Stimulated activated CD4-positive, alpha-beta T cell treated with anti-CD3 and anti-CD28 coated beads, Interleukin-1b, Interleukin-23, amount 100 ng/mL, for 24 hours (primary cell): ENCODE results near the gene PPM1H.

Source experiments
- DNase-seq, 4 experiments: peaks; one replicate each; pipeline ENCODE4 v3.0.0-alpha.2; 2020; ENCODE audit warnings: low read depth in 4 of 4, low spot score in 1 of 4

Gene PPM1H

DNA sequence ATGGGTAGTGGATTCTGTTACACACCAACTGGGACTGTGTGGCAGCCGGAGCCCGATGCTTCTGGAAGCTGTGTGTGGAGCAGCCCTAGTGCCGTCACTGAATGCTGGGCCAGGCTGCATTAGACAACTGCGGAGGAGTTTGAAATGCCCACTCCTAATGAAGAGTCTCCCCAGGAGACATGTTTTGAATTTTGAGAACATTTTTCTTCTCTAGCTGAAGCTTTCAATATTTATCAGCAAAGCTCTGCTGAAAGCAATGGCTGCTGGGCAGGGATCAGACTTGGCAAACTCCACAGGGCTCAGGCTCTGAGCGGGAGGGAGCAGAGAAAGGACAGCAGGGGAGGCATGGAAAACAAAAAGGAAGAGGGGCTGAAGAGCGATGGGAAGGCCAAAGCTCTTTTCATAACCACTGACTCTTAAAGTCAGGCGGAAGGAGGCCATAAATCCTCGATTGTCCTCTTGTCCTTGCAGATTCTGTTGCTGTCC lies 279.2 kb downstream of the PPM1H start:
- DNase-seq, result no peak

- no peak for DNase-seq
These were observed 280.4 kb downstream of the PPM1H start for GRCh38 chr12:62654326-62655241.

- DNase-seq, result no peak
These were observed 281.2 kb downstream of the PPM1H start for GRCh38 chr12:62653740-62654139.

GRCh38 chr12:62653304-62653703 lies 281.6 kb downstream of the PPM1H start:
- no peak for DNase-seq

- DNase-seq, result no peak
These were observed 283.8 kb downstream of the PPM1H start for GRCh38 chr12:62651138-62651537.

GRCh38 chr12:62649412-62650138 lies 285.4 kb downstream of the PPM1H start:
- DNase-seq, result no peak

- DNase-seq, result no peak
These were observed 287.4 kb downstream of the PPM1H start for GRCh38 chr12:62647586-62647985.

- DNase-seq, result no peak
These were observed 288.4 kb downstream of the PPM1H start for GRCh38 chr12:62646566-62646965.

GRCh38 chr12:62643486-62643885 lies 291.5 kb downstream of the PPM1H start:
- DNase-seq, result no peak

DNA sequence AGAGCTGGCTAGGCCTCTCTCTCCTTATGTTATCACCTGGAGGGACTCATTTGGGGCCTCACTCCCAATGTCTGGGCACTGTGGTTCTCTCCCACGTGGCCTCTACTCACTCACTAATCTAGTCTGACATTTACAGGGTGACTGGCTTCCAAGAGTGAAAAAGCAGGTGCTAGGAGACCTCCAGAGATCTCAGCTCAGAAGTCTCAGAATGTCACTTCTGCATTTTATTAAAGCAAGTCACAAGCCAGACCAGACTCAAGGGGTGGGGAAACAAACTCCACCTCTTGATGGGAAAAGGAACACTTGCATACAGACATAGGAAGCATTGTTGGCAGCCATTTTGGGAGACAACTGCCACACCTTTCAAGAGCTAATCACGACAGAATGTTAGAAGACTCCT lies 292.5 kb downstream of the PPM1H start:
- DNase-seq, result no peak

- peak in 1 of 4 experiments; percentile 11 for DNase-seq
These were observed 294.0 kb downstream of the PPM1H start for GRCh38 chr12:62640910-62641448.

DNA sequence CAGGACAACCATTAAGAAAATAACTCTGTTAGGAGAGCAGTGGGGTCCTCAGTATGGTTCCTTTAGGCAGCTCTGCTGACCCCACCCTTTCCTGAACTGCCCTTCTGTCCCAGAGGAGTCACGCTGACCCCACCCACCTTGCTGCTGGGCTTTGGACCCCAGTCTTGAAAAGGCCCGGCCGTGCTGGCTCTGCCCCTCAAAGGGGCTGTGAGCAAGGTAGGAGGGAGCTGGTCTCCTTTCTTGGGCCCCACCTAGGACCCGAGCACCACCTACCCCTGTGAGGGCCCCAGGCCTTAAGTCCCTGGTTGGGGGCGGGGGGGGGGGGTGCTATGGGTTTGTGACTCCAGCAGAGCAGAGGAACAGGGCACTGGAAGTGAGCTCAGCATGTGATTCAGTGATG lies 297.3 kb downstream of the PPM1H start:
- DNase-seq, result no peak

DNA sequence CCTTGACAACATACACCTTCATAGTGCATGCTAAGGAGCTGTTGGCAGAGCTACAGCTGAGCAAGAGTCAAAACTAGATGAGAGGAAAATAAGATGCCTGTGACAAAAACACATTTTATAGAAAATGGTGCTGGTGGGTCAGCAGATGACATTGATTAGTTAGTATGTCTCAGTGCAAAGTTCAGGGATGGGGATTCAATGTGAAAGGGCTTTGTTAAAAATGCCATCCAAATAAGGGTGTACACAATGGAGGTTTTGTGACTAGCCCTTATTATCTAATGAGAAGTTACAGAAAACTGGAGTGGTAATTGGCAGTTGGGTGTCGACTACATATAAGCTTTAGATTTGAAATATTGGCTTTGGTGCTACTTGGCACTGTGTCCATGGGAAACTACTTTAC lies 299.3 kb downstream of the PPM1H start:
- no peak for DNase-seq

DNA sequence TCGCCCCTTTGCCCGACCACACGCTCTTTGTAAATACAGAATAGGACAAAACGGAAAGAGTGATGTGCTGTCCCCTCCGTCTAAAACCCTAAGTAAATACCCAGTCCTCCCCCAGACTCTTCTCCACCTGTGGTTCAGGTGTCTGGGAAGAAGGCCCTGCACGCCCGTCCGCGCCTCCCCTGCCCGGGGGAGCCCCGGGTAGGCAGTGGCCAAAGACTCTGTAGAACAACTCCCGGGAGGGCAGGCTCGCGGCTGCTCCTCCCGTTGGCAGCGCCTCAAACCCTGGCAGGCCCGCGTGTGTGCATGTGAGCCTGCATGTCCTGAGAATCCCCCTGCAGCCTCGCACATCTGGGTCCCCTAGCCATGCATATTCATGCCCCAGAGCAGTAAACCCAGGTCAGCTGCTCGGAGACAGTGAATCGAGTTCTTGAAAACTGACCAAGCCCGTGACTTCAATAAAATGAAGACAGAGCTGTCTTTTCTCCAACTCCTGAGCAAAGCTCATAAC lies 302.5 kb downstream of the PPM1H start:
- no peak for DNase-seq

DNA sequence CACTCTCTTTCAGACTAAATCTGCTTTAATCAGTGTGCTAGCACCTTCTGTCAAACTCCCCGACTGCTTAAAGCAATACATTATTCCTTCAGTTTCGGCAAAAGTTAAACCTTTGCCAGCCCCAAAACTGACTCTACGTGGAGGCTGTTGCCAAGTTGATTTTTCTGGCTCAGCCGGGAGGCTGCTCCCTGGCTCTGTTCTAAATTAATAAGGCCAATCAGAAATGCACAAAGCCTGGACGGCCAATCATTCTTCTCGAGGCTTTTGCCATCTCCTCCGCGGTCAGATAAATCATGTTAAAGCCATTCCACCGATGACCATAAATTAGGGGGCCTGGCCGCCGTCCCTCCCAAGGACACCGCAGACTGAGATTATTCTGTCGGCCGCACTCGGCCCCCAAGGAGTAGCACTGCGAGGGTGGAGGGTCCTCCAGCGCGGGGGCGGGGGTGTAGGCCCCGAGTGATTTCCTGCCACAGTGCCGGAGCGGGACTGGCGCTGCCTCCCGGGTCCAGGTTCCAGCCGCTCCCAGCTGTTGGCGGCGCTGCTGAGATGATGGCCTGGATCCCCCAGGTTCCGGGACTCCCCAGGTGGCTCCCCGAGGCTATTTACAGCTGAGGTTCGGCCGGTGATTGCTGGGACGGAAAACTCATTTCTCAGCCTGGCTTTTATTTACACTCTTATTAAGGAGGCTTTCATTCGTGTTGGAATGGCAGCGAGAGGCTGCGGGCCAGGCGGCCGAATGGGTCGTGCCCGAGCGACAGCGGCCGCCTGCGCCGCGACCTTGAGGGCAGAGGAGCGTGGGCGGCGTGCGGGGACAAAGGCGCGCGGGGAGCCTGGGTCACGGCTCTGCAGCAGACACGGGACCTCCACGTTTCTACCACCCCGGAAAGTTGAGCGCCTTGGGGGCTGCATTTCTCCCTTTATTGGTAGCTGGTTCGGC lies 303.2 kb downstream of the PPM1H start:
- no peak for DNase-seq

GRCh38 chr12:62629971-62630739 lies 304.8 kb downstream of the PPM1H start:
- no peak for DNase-seq

GRCh38 chr12:62629413-62629812 lies 305.5 kb downstream of the PPM1H start:
- DNase-seq, result no peak

DNA sequence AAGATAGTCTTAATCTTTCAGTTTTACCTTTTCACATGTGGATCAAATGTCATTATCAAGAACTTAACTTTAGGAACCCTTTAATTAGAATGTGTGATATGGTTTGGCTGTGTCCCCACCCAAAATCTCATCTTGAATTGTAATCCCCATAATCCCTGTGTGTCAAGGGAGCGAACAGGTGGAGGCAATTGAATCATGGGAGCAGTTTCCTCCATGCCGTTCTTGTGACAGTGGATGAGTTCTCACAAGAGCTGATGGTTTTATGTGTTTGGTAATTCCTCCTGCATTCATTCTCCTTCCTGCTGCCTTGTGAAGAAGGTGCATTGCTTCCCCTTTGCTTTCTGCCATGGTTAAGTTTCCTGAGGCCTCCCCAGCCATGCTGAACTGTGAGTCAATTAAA lies 307.8 kb downstream of the PPM1H start:
- no peak for DNase-seq

- DNase-seq, result no peak
These were observed 309.7 kb downstream of the PPM1H start for GRCh38 chr12:62625228-62625627.

GRCh38 chr12:62622177-62622576 lies 312.8 kb downstream of the PPM1H start:
- no peak for DNase-seq
